AG04449 (cell line): ENCODE results near the gene PRRG3.

Experiments
- CTCF ChIA-PET: fragments of 350-600 bp; formaldehyde crosslinking; extraction: SDS; loops from one replicate; lab custom pipeline; 2021; ENCODE audit warnings: antibody characterized with exemption; lab: Yijun Ruan, JAX
- POLR2A ChIA-PET: fragments of 400-600, 350-600 bp; formaldehyde crosslinking; extraction: SDS; loops from one replicate; lab custom pipeline; 2020; ENCODE audit warnings: antibody characterized with exemption, inconsistent platforms; lab: Yijun Ruan, JAX
- DNase-seq: peaks from one replicate; pipeline ENCODE4 v3.0.0-alpha.2; 2010; ENCODE audit warnings: low read depth, low spot score
- H3K4me3 ChIP-seq: 2 replicates; pipeline ENCODE4 v1.5.1; 2011; ENCODE audit warnings: low read depth, mild to moderate bottlenecking, control low read depth, low read length
- CTCF ChIP-seq: IDR thresholded peaks from one replicate; pipeline ENCODE4 v1.5.1; 2011; ENCODE audit warnings: mild to moderate bottlenecking, moderate library complexity, low read length, control low read depth, inconsistent platforms; ENCODE audit not compliant: insufficient read depth; ENCODE audit errors: missing control alignments

Gene PRRG3

GRCh38 chrX:151723156-151723760 is 28.0 kb downstream of the PRRG3 start:
- no peak overlapping the region for H3K4me3 ChIP-seq
- no peak for DNase-seq
- TF ChIP-seq CTCF, result no peak
- ChIA-PET POLR2A (no interaction called here), CTCF (interaction anchor here (0.9 to 2.7 kb wide), 3 partner anchors 9 to 913 kb away, joined by 3 to 18 read pairs (median 4); no protein-coding TSS in a partner anchor)

DNA sequence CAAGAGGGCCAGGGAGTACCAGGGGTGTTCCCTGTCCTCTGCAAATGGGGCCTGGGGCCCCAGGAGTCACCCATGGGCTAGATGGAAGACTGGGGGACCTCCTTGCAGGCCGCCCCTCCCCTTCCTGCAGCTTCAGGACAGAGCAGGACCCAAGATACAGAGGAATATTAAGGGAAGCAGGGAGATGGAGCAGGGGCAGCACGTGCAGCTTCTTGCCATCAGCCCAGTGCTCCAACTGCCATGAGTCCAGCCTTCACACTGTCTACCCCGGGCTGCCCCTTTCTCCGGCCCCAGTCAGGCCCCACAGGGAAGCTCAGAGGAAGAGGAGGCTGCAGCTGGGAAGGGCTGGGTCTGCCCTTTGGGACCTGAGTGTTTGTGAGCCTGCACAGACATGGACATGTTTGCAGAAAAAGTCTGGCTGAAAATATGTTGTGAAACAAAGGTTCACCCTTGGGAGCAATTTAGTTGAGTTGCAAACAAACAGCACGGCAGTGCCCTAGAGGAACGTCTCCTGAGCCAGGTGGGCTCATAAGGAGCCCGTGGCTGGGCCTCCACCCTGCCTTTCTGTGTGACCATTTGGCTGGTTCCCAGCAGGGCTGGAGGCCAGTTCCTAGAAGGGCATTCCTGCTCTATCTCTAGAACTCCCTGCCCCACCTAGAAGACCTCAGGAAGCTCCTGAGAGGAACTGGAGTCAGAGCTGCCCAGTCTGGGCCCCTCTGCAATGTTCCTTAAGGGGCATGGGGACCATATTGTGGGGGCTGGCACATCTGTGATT is 29.5 kb downstream of the PRRG3 start:
- TF ChIP-seq CTCF, result no peak
- H3K4me3 ChIP-seq, result no peak overlapping the region
- POLR2A ChIA-PET, result no interaction called here
- no peak for DNase-seq
- CTCF ChIA-PET, result interaction anchor here (1.0 to 2.7 kb wide), 2 partner anchors 219 to 573 kb away, joined by 3 to 18 read pairs; no protein-coding TSS in a partner anchor

DNA sequence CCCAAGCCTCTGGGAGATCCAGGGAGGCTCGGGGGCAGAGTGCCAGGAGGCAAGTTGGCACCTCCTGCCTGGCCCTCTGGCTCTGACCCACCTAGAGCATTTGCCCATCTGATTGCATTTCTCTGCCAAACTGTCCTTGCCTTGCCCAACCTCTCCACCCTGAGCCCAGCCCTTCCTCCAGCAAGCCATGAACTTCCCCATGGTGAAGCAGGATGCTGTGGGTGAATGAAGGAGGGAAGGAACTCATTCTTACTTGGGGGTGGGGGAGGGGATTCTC is 30.0 kb downstream of the PRRG3 start:
- ChIA-PET POLR2A (no interaction called here), CTCF (interaction anchor here (1.0 kb wide), 1 partner anchor 219 kb away, joined by 3 read pairs; no protein-coding TSS in a partner anchor)
- H3K4me3 ChIP-seq, result no peak overlapping the region
- TF ChIP-seq CTCF, result no peak
- DNase-seq, result no peak

- no peak for DNase-seq
- CTCF ChIA-PET, result interaction anchor here (0.9 kb wide), 1 partner anchor 27 kb away, joined by 3 read pairs; no protein-coding TSS in a partner anchor
- TF ChIP-seq CTCF, result no peak
- no peak overlapping the region for H3K4me3 ChIP-seq
- POLR2A ChIA-PET, result no interaction called here
These were observed 31.5 kb downstream of the PRRG3 start for GRCh38 chrX:151726751-151727150.

DNA sequence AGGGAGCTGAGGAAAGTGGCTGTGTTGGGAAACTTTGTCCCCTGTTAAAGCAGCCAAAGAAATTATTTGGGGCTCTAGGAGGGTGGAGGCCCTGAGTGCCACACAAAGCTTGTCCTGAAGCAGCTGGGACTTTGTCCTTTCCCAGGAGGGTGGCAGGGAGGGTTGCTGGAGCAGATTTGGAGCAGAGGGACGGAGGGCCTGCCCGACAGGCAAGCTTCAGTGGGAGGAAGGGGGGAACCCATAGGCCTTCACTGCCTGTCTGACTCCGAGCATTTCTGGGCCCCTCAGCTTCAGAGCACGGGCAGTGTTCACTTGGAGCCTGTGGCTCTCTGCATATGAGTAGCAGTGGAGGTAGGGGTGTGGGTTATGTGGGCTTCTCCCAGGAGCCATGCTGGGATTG is 32.1 kb downstream of the PRRG3 start:
- POLR2A ChIA-PET, result no interaction called here
- CTCF ChIA-PET, result no interaction called here
- TF ChIP-seq CTCF, result no peak
- no peak overlapping the region for H3K4me3 ChIP-seq
- DNase-seq, result no peak

- ChIA-PET CTCF (interaction anchor here (1.3 kb wide), 1 partner anchor 25 kb away, joined by 4 read pairs; no protein-coding TSS in a partner anchor), POLR2A (no interaction called here)
- no peak for TF ChIP-seq CTCF
- no peak for DNase-seq
- H3K4me3 ChIP-seq, result no peak overlapping the region
These were observed 33.9 kb downstream of the PRRG3 start for GRCh38 chrX:151729056-151729725.
